Measurements from ENCODE around the gene SLC18A2. TPM values are rescaled to one million over a fixed set of nuclear protein-coding genes. Genes with fewer than 3 reads are reported as not detected.

Gene SLC18A2
- total RNA-seq, 4 donors from 2014 or later = 0.27 to 0.75 (median 0.64) TPM; not detected in 1

- no peak overlapping the region for H3K4me3 ChIP-seq
- no peak overlapping the region for H3K27ac ChIP-seq
- in situ Hi-C loops (cut with MboI; ENCODE audit: low pct_ligation_motif_present in 1 of 4, low pct_unique_long_range_greater_than_20kb in 1 of 4, low sequenced_read_pairs in 3 of 4) = no loop called here
- 83 to 85% methylated on average over 4 to 8 of the region's 8 CpGs for WGBS, 2 donors (ENCODE audit: low coverage in 1 of 2)
- peaks cover 0 to 11% (median 6%) of the 10 kb centered on the region in 4 donors for H3K4me1 ChIP-seq
- intact Hi-C loops (cut with DNase I; ENCODE audit: low total_unique reads) = no loop called here
- TF ChIP-seq EP300 (IDR thresholded peaks at IDR 0.05; ENCODE audit: low read depth) = no peak
- no peak for TF ChIP-seq CTCF (IDR thresholded peaks at IDR 0.05)
- TF ChIP-seq POLR2AphosphoS5 (IDR thresholded peaks at IDR 0.05) = no peak
- no peak for TF ChIP-seq POLR2A (IDR thresholded peaks at IDR 0.05)
- DNase-seq = no peak
- H3K27me3 ChIP-seq = peaks cover 73% of the 10 kb centered on the region
- no peaks in the 10 kb centered on the region for H3K36me3 ChIP-seq
- H3K9me3 ChIP-seq = no peaks in the 10 kb centered on the region
Measured at GRCh38 chr10:117242463-117242832, 1.5 kb downstream of the SLC18A2 start.

- 79 to 89% methylated on average over 2 to 3 of the region's 3 CpGs for WGBS, 2 donors (ENCODE audit: low coverage in 1 of 2)
- in situ Hi-C loops (cut with MboI; ENCODE audit: low pct_ligation_motif_present in 1 of 4, low pct_unique_long_range_greater_than_20kb in 1 of 4, low sequenced_read_pairs in 3 of 4) = no loop called here
- Histone ChIP-seq H3K4me1 (no peaks in the 10 kb centered on the region), H3K4me3 (no peak overlapping the region), H3K36me3 (no peaks in the 10 kb centered on the region), H3K27ac (no peak overlapping the region), H3K27me3 (peaks cover 51% of the 10 kb centered on the region), H3K9me3 (no peaks in the 10 kb centered on the region)
- TF ChIP-seq CTCF (IDR thresholded peaks at IDR 0.05) (no peak), POLR2AphosphoS5 (IDR thresholded peaks at IDR 0.05) (no peak), EP300 (IDR thresholded peaks at IDR 0.05; ENCODE audit: low read depth) (no peak), POLR2A (IDR thresholded peaks at IDR 0.05) (no peak)
- intact Hi-C loops (cut with DNase I; ENCODE audit: low total_unique reads) = no loop called here
- DNase-seq = no peak
Measured at GRCh38 chr10:117246997-117247671, 6.2 kb downstream of the SLC18A2 start.

GRCh38 chr10:117248750-117249465, 8.0 kb downstream of the SLC18A2 start:
- H3K36me3 ChIP-seq = no peaks in the 10 kb centered on the region
- H3K4me3 ChIP-seq = no peak overlapping the region
- H3K27ac ChIP-seq = no peak overlapping the region
- 43 to 48% methylated on average over 10 of the region's 10 CpGs for WGBS, 2 donors (ENCODE audit: low coverage in 1 of 2)
- in situ Hi-C loops (cut with MboI; ENCODE audit: low pct_ligation_motif_present in 1 of 4, low pct_unique_long_range_greater_than_20kb in 1 of 4, low sequenced_read_pairs in 3 of 4) = no loop called here
- TF ChIP-seq CTCF (IDR thresholded peaks at IDR 0.05) (no peak), POLR2A (IDR thresholded peaks at IDR 0.05) (no peak), POLR2AphosphoS5 (IDR thresholded peaks at IDR 0.05) (no peak), EP300 (IDR thresholded peaks at IDR 0.05; ENCODE audit: low read depth) (no peak)
- intact Hi-C loops (cut with DNase I; ENCODE audit: low total_unique reads) = no loop called here
- no peaks in the 10 kb centered on the region for H3K9me3 ChIP-seq
- no peaks in the 10 kb centered on the region for H3K4me1 ChIP-seq
- H3K27me3 ChIP-seq = peaks cover 34% of the 10 kb centered on the region
- no peak for DNase-seq

GRCh38 chr10:117249493-117250093, 8.7 kb downstream of the SLC18A2 start:
- Histone ChIP-seq H3K4me1 (no peaks in the 10 kb centered on the region), H3K27me3 (peaks cover 32% of the 10 kb centered on the region), H3K4me3 (no peak overlapping the region), H3K9me3 (no peaks in the 10 kb centered on the region), H3K36me3 (no peaks in the 10 kb centered on the region), H3K27ac (no peak overlapping the region)
- intact Hi-C loops (cut with DNase I; ENCODE audit: low total_unique reads) = no loop called here
- 54 to 63% methylated on average over 5 to 6 of the region's 6 CpGs for WGBS, 2 donors (ENCODE audit: low coverage in 1 of 2)
- TF ChIP-seq CTCF (IDR thresholded peaks at IDR 0.05) (no peak), EP300 (IDR thresholded peaks at IDR 0.05; ENCODE audit: low read depth) (no peak), POLR2AphosphoS5 (IDR thresholded peaks at IDR 0.05) (no peak), POLR2A (IDR thresholded peaks at IDR 0.05) (no peak)
- no peak for DNase-seq
- in situ Hi-C loops (cut with MboI; ENCODE audit: low pct_ligation_motif_present in 1 of 4, low pct_unique_long_range_greater_than_20kb in 1 of 4, low sequenced_read_pairs in 3 of 4) = no loop called here

Data from transverse colon (tissue), 4 donors.